Endothelial cell of umbilical vein (primary cell): ENCODE measurements around the gene OLFM1. TPM values are rescaled to one million over a fixed set of nuclear protein-coding genes. Genes with fewer than 3 reads are reported as not detected.

Experiments
- BruUV-seq: library from RNA; stranded (reverse); fragments of 400-500 nt; replicated peaks from 2 replicates; lab custom pipeline; 2021; lab: Mats Ljungman, UMichigan
- CTCF ChIA-PET: fragments of 300-600, 350-600 bp; sonication (Branson Sonifier 250); formaldehyde crosslinking; loops from one replicate; lab custom pipeline; 2021; ENCODE audit warnings: antibody characterized with exemption, inconsistent platforms; lab: Charles Lee
- POLR2A ChIA-PET: fragments of 300-600, 350-600 bp; sonication (Branson Sonifier 250); formaldehyde crosslinking; loops from one replicate; lab custom pipeline; 2021; ENCODE audit warnings: antibody characterized with exemption, inconsistent platforms; lab: Charles Lee
- DNase-seq: peaks from one replicate; pipeline ENCODE4 v3.0.0-alpha.2; 2011; ENCODE audit warnings: low read depth, low spot score
- FAIRE-seq: peaks from 2 replicates; lab custom pipeline; 2011; peaks lifted over from hg19 to GRCh38; lab: Jason Lieb, UNC
- H2AFZ ChIP-seq: 2 replicates; pipeline ENCODE4 v1.6.0; 2012; ENCODE audit warnings: low read depth, low read length, control low read depth, inconsistent platforms
- H3K27ac ChIP-seq: 2 replicates; pipeline ENCODE4 v1.5.1; 2011; ENCODE audit warnings: low read depth, mild to moderate bottlenecking, control low read depth, low read length, moderate library complexity; ENCODE audit not compliant: insufficient read depth
- H3K27me3 ChIP-seq, 2 experiments: 2 replicates each; pipeline versions ENCODE4 v1.6.0 to v1.6.1; 2011; ENCODE audit warnings: low read length in 2 of 2, mixed read lengths in 1 of 2; ENCODE audit not compliant: control insufficient read depth in 2 of 2, insufficient read depth in 2 of 2
- H3K36me3 ChIP-seq, 2 experiments: 2 replicates in 1 of 2; 3 replicates in 1 of 2; pipeline ENCODE4 v1.5.1; 2011; ENCODE audit warnings: low read length in 2 of 2, mild to moderate bottlenecking in 1 of 2, moderate library complexity in 1 of 2; ENCODE audit not compliant: control insufficient read depth in 2 of 2, insufficient read depth in 2 of 2; ENCODE audit errors: extremely low read depth in 1 of 2
- H3K4me1 ChIP-seq: 3 replicates; pipeline ENCODE4 v1.5.1; 2011; ENCODE audit warnings: mild to moderate bottlenecking, low read length; ENCODE audit not compliant: control insufficient read depth, insufficient read depth; ENCODE audit errors: extremely low read depth
- H3K4me2 ChIP-seq: 2 replicates; pipeline ENCODE4 v1.6.1; 2011; ENCODE audit warnings: low read length, control low read depth, mixed read lengths; ENCODE audit not compliant: insufficient read depth
- H3K4me3 ChIP-seq, 3 experiments: fragments of 200-600 bp in 1 of 3; sonication (generic), shearing (Covaris generic) in 1 of 3; replicated peaks in 1 of 3; 2 replicates each; pipeline ENCODE4 v1.5.1; 2011 to 2016; ENCODE audit warnings: control low read depth in 3 of 3, low read length in 3 of 3, mild to moderate bottlenecking in 2 of 3, inconsistent platforms in 1 of 3, low read depth in 1 of 3, moderate library complexity in 1 of 3; ENCODE audit not compliant: insufficient read depth in 1 of 3
- H3K79me2 ChIP-seq: 2 replicates; pipeline ENCODE4 v1.6.0; 2012; ENCODE audit warnings: low read length, inconsistent platforms; ENCODE audit not compliant: control insufficient read depth, insufficient read depth
- H3K9ac ChIP-seq: replicated peaks from 2 replicates; pipeline ENCODE3; 2011; ENCODE audit warnings: low read length, control low read depth; ENCODE audit not compliant: insufficient read depth; ENCODE audit errors: extremely low read depth
- H3K9me1 ChIP-seq: replicated peaks from 3 replicates; pipeline ENCODE4 v1.6.0; 2011; ENCODE audit warnings: mild to moderate bottlenecking, low read length; ENCODE audit not compliant: control insufficient read depth, insufficient read depth; ENCODE audit errors: extremely low read depth
- H3K9me3 ChIP-seq: replicated peaks from 2 replicates; pipeline ENCODE4 v1.5.1; 2012; ENCODE audit warnings: low read length, inconsistent platforms; ENCODE audit not compliant: control insufficient read depth, insufficient read depth
- H4K20me1 ChIP-seq: replicated peaks from 2 replicates; pipeline ENCODE3; 2011; ENCODE audit warnings: mild to moderate bottlenecking, low read length; ENCODE audit not compliant: control insufficient read depth, insufficient read depth; ENCODE audit errors: extremely low read depth
- EZH2 ChIP-seq: IDR thresholded peaks from 2 replicates; pipeline ENCODE4 v1.6.1; 2012; ENCODE audit warnings: borderline replicate concordance, low read depth, mild to moderate bottlenecking, moderate library complexity, low read length, inconsistent platforms; ENCODE audit not compliant: severe bottlenecking
- FOS ChIP-seq: IDR thresholded peaks from 2 replicates; pipeline ENCODE4 v1.6.1; 2011; ENCODE audit warnings: mild to moderate bottlenecking, low read length, moderate library complexity, borderline replicate concordance; ENCODE audit not compliant: insufficient read depth
- GATA2 ChIP-seq: IDR thresholded peaks from 2 replicates; pipeline ENCODE4 v1.7.0; 2011; ENCODE audit warnings: low read depth, mild to moderate bottlenecking, moderate library complexity, mixed read lengths, low read length; ENCODE audit not compliant: insufficient read length, insufficient read depth
- JUN ChIP-seq: IDR thresholded peaks from 2 replicates; pipeline ENCODE4 v1.6.1; 2011; ENCODE audit warnings: borderline replicate concordance, low read depth; ENCODE audit not compliant: insufficient read length, insufficient read depth
- MYC ChIP-seq: IDR thresholded peaks from one replicate; pipeline ENCODE4 v1.6.1; 2011; ENCODE audit warnings: mild to moderate bottlenecking, low read depth, low read length
- POLR2A ChIP-seq: IDR thresholded peaks from 2 replicates; pipeline ENCODE4 v1.6.1; 2012; ENCODE audit warnings: low read depth, mild to moderate bottlenecking, control low read depth, low read length
- POLR2AphosphoS5 ChIP-seq: IDR thresholded peaks from 2 replicates; pipeline ENCODE4 v1.6.1; 2012; ENCODE audit warnings: low read depth, mild to moderate bottlenecking, control low read depth, low read length, moderate library complexity; ENCODE audit not compliant: insufficient read depth
- dilution Hi-C: fragments of 300-500 bp; cut with MboI; formaldehyde crosslinking; loops from one replicate; pipeline ENCODE4 v1.15.0; 2019; ENCODE audit warnings: low sequenced_read_pairs; ENCODE audit not compliant: extremely low pct_ligation_motif_present
- intact Hi-C: fragments of 100-400 bp; cut with micrococcal nuclease; formaldehyde crosslinking; loops from one replicate; pipeline ENCODE4 v1.10.0; 2022
- polyA plus RNA-seq, 4 experiments: library from polyadenylated mRNA; depleted of rRNA in 3 of 4; stranded (reverse) in 3 of 4; unstranded in 1 of 4; fragments of >200 nt; gene quantifications; 2 replicates each; pipeline versions ENCODE4 v1.2.1 to v1.2.3, GENCODE V29; 2011 to 2012; ENCODE audit warnings: missing spikeins in 1 of 4
- total RNA-seq: library from RNA; stranded (reverse); gene quantifications from 2 replicates; pipeline ENCODE4 v1.2.3, GENCODE V29; 2021
- TF ChIP-seq, protein P1 (sequence below): IDR thresholded peaks from 2 replicates; pipeline ENCODE4 v1.6.1; 2011; ENCODE audit not compliant: insufficient read depth, insufficient read length
- TF ChIP-seq, protein P2 (sequence below), 2 donors: IDR thresholded peaks; 1 replicate in 1 of 2; 2 replicates in 1 of 2; pipeline ENCODE4 v1.5.1; 2011; ENCODE audit warnings: low read length in 2 of 2, mild to moderate bottlenecking in 2 of 2, moderate library complexity in 2 of 2, control low read depth in 1 of 2, inconsistent platforms in 1 of 2, low read depth in 1 of 2; ENCODE audit not compliant: insufficient read depth in 1 of 2; ENCODE audit errors: extremely low read depth in 1 of 2

The OLFM1 gene
- total and polyA plus RNA-seq, 2 donors (not counting 3 experiments of a cell fraction or from before 2014, with no cell fraction given), result 0.07 to 0.95 TPM

DNA sequence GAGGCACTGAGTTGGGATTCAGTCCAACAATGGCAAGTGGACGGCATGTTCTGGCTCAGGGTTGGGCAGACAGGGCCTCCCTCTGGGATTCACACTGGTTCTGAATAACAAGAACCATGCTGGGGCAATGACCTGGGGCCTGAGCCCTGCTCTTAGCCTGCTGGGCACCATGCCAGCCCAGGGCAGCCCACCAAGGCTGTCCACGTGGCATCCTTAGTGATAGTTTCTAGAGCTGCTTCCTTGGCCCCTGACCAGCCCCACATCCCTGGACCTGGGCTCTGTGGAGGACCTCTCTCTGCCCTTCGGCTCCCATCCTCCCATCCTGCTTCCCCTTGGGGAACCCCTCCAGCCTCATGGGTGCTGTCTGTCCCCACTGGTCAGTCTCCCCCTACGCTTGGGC lies 22.3 kb upstream of the OLFM1 start:
- H3K4me3 ChIP-seq, result no peak overlapping the region
- H2AFZ ChIP-seq, result no peak overlapping the region
- no TSS peak for BruUV-seq
- ChIA-PET CTCF (no interaction called here), POLR2A (no interaction called here)
- H3K27me3 ChIP-seq, result no peaks in the 10 kb centered on the region
- H3K9me1 ChIP-seq, result no peaks in the 10 kb centered on the region
- DNase-seq (no peak), FAIRE-seq (no peak)
- H3K9me3 ChIP-seq, result no peaks in the 10 kb centered on the region
- TF ChIP-seq POLR2A (no peak), MYC (no peak), JUN (no peak), EZH2 (no peak), FOS (no peak), GATA2 (no peak), POLR2AphosphoS5 (no peak)
- TF ChIP-seq, protein P1, sequence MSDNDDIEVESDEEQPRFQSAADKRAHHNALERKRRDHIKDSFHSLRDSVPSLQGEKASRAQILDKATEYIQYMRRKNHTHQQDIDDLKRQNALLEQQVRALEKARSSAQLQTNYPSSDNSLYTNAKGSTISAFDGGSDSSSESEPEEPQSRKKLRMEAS, result no peak
- TF ChIP-seq, protein P2, sequence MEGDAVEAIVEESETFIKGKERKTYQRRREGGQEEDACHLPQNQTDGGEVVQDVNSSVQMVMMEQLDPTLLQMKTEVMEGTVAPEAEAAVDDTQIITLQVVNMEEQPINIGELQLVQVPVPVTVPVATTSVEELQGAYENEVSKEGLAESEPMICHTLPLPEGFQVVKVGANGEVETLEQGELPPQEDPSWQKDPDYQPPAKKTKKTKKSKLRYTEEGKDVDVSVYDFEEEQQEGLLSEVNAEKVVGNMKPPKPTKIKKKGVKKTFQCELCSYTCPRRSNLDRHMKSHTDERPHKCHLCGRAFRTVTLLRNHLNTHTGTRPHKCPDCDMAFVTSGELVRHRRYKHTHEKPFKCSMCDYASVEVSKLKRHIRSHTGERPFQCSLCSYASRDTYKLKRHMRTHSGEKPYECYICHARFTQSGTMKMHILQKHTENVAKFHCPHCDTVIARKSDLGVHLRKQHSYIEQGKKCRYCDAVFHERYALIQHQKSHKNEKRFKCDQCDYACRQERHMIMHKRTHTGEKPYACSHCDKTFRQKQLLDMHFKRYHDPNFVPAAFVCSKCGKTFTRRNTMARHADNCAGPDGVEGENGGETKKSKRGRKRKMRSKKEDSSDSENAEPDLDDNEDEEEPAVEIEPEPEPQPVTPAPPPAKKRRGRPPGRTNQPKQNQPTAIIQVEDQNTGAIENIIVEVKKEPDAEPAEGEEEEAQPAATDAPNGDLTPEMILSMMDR (IDR thresholded peaks at IDR 0.05; ENCODE audit: extremely low read depth in 1 of 2, insufficient read depth in 1 of 2, low read depth in 1 of 2, low read length in 2 of 2), result no peak
- H3K27ac ChIP-seq, result no peak overlapping the region
- H4K20me1 ChIP-seq, result no peaks in the 10 kb centered on the region
- H3K4me1 ChIP-seq, result no peaks in the 10 kb centered on the region
- intact Hi-C loops, result no loop called here
- H3K9ac ChIP-seq, result no peak overlapping the region
- no peaks in the 10 kb centered on the region for H3K36me3 ChIP-seq
- H3K79me2 ChIP-seq, result no peaks in the 10 kb centered on the region
- H3K4me2 ChIP-seq, result no peak overlapping the region
- dilution Hi-C loops, result no loop called here
